ENCODE data around the gene SLC29A3. TPM values are rescaled to one million over a fixed set of nuclear protein-coding genes. Genes with fewer than 3 reads are reported as not detected.

Gene SLC29A3
- total and polyA plus RNA-seq, 2 donors from 2014 or later = 5.3 to 5.7 TPM

- no peak for FAIRE-seq
- Histone ChIP-seq H3K27me3 (ENCODE audit: control insufficient read depth, insufficient read depth, low read length) (peaks cover 4% of the 10 kb centered on the region), H3K36me3 (ENCODE audit: control insufficient read depth in 2 of 3, insufficient read depth in 3 of 3, low read length in 3 of 3) (no peaks in the 10 kb centered on the region), H3K9me3 (ENCODE audit: control insufficient read depth in 2 of 3, insufficient read depth in 1 of 3, low read length in 3 of 3) (no peaks in the 10 kb centered on the region), H3K9ac (ENCODE audit: low read length in 3 of 3) (no peak overlapping the region), H3K4me3 (ENCODE audit: low read length in 3 of 3) (no peak overlapping the region), H3K4me1 (ENCODE audit: control insufficient read depth in 2 of 3, insufficient read depth in 2 of 3, low read depth in 1 of 3, low read length in 3 of 3) (peaks cover 0 to 6% (median 0%) of the 10 kb centered on the region in 3 donors), H3K27ac (ENCODE audit: low read depth in 2 of 2, low read length in 2 of 2) (no peak overlapping the region)
- DNase-seq = peak in 1 of 5 donors; percentile 27
- no peak for TF ChIP-seq CTCF (IDR thresholded peaks at IDR 0.05; ENCODE audit: borderline replicate concordance, extremely low read depth, insufficient read depth)
- intact Hi-C loops (cut with DNase I) = no loop called here
Observed at GRCh38 chr10:71392791-71393781, 74.0 kb downstream of the SLC29A3 start.

- Histone ChIP-seq H3K4me3 (ENCODE audit: low read length in 3 of 3) (no peak overlapping the region), H3K27me3 (ENCODE audit: control insufficient read depth, insufficient read depth, low read length) (peaks cover 12% of the 10 kb centered on the region), H3K36me3 (ENCODE audit: control insufficient read depth in 2 of 3, insufficient read depth in 3 of 3, low read length in 3 of 3) (no peaks in the 10 kb centered on the region), H3K9me3 (ENCODE audit: control insufficient read depth in 2 of 3, insufficient read depth in 1 of 3, low read length in 3 of 3) (no peaks in the 10 kb centered on the region), H3K9ac (ENCODE audit: low read length in 3 of 3) (no peak overlapping the region), H3K4me1 (ENCODE audit: control insufficient read depth in 2 of 3, insufficient read depth in 2 of 3, low read depth in 1 of 3, low read length in 3 of 3) (peaks cover 0 to 6% (median 0%) of the 10 kb centered on the region in 3 donors), H3K27ac (ENCODE audit: low read depth in 2 of 2, low read length in 2 of 2) (no peak overlapping the region)
- DNase-seq = no peak
- TF ChIP-seq CTCF (IDR thresholded peaks at IDR 0.05; ENCODE audit: borderline replicate concordance, extremely low read depth, insufficient read depth) = no peak
- no peak for FAIRE-seq
- intact Hi-C loops (cut with DNase I) = no loop called here
Observed at GRCh38 chr10:71393841-71394475, 74.9 kb downstream of the SLC29A3 start.

- DNase-seq (peak in 1 of 5 donors; percentile 24), FAIRE-seq (no peak)
- H3K36me3 ChIP-seq (ENCODE audit: control insufficient read depth in 2 of 3, insufficient read depth in 3 of 3, low read length in 3 of 3) = no peaks in the 10 kb centered on the region
- no peak overlapping the region for H3K27ac ChIP-seq (ENCODE audit: low read depth in 2 of 2, low read length in 2 of 2)
- TF ChIP-seq CTCF (IDR thresholded peaks at IDR 0.05; ENCODE audit: borderline replicate concordance, extremely low read depth, insufficient read depth) = no peak
- H3K4me3 ChIP-seq (ENCODE audit: low read length in 3 of 3) = no peak overlapping the region
- peaks cover 19% of the 10 kb centered on the region for H3K27me3 ChIP-seq (ENCODE audit: control insufficient read depth, insufficient read depth, low read length)
- H3K9me3 ChIP-seq (ENCODE audit: control insufficient read depth in 2 of 3, insufficient read depth in 1 of 3, low read length in 3 of 3) = no peaks in the 10 kb centered on the region
- H3K4me1 ChIP-seq (ENCODE audit: control insufficient read depth in 2 of 3, insufficient read depth in 2 of 3, low read depth in 1 of 3, low read length in 3 of 3) = peaks cover 0 to 6% (median 0%) of the 10 kb centered on the region in 3 donors
- H3K9ac ChIP-seq (ENCODE audit: low read length in 3 of 3) = no peak overlapping the region
- intact Hi-C loops (cut with DNase I) = no loop called here
Observed at GRCh38 chr10:71394926-71395562, 76.0 kb downstream of the SLC29A3 start.
